ENCODE results near the gene RPS15A.
"Not testable (repeated sequence)": the region's sequence is repeated elsewhere in the genome, so short reads cannot be mapped to it uniquely, and the experiment has no call there.

The RPS15A gene

GRCh38 chr16:18796377-18796776 is 6.2 kb upstream of the RPS15A start:
- WGBS: 100% methylated on average over 1 of the region's 1 CpG
- Histone ChIP-seq H3K4me3 (ENCODE audit: low read length) (no peak overlapping the region), H3K36me3 (ENCODE audit: insufficient read depth, low read length) (peaks cover 79% of the 10 kb centered on the region)

GRCh38 chr16:18792836-18793433 is 2.8 kb upstream of the RPS15A start:
- Histone ChIP-seq H3K27ac (ENCODE audit: low read depth, low read length) (no peak overlapping the region), H3K4me1 (ENCODE audit: insufficient read depth, low read length) (peaks cover 4% of the 10 kb centered on the region; the same call in 1 of the 2 replicates), H3K4me3 (ENCODE audit: low read length) (no peak overlapping the region), H3K36me3 (ENCODE audit: insufficient read depth, low read length) (peaks cover 85% of the 10 kb centered on the region), H3K27me3 (ENCODE audit: insufficient read depth, low read length) (no peaks in the 10 kb centered on the region), H3K9me3 (ENCODE audit: insufficient read depth, low read depth, low read length) (no peaks in the 10 kb centered on the region), H3K9ac (ENCODE audit: low read depth, low read length) (no peak overlapping the region)
- WGBS: 98% methylated on average over 11 of the region's 11 CpGs

More at GRCh38 chr16:18796377-18796776, 6.2 kb upstream of the RPS15A start:
- Histone ChIP-seq H3K9ac (ENCODE audit: low read depth, low read length) (no peak overlapping the region), H3K27ac (ENCODE audit: low read depth, low read length) (no peak overlapping the region), H3K27me3 (ENCODE audit: insufficient read depth, low read length) (no peaks in the 10 kb centered on the region), H3K4me1 (ENCODE audit: insufficient read depth, low read length) (peaks cover 13% of the 10 kb centered on the region), H3K9me3 (ENCODE audit: insufficient read depth, low read depth, low read length) (no peaks in the 10 kb centered on the region)

GRCh38 chr16:18789515-18789849 is 652 bp downstream of the RPS15A start:
- H3K9me3 ChIP-seq (ENCODE audit: insufficient read depth, low read depth, low read length): no peaks in the 10 kb centered on the region
- H3K27ac ChIP-seq (ENCODE audit: low read depth, low read length): peak overlapping the region; percentile 89
- WGBS: under 1% methylated on average over 5 of the region's 5 CpGs

GRCh38 chr16:18788828-18789514 is 1.2 kb downstream of the RPS15A start:
- H3K27ac ChIP-seq (ENCODE audit: low read depth, low read length): peak overlapping the region; percentile 89
- H3K4me1 ChIP-seq (ENCODE audit: insufficient read depth, low read length): peaks cover 13% of the 10 kb centered on the region; the same call in 1 of the 2 replicates

More at GRCh38 chr16:18789515-18789849, 652 bp downstream of the RPS15A start:
- peaks cover 85% of the 10 kb centered on the region for H3K36me3 ChIP-seq (ENCODE audit: insufficient read depth, low read length)
- H3K4me3 ChIP-seq (ENCODE audit: low read length): peak overlapping the region; percentile 97
- H3K27me3 ChIP-seq (ENCODE audit: insufficient read depth, low read length): no peaks in the 10 kb centered on the region
- H3K4me1 ChIP-seq (ENCODE audit: insufficient read depth, low read length): peaks cover 13% of the 10 kb centered on the region; the same call in 1 of the 2 replicates
- peak overlapping the region; percentile 99 for H3K9ac ChIP-seq (ENCODE audit: low read depth, low read length)

GRCh38 chr16:18784917-18785623 is 5.1 kb downstream of the RPS15A start:
- H3K36me3 ChIP-seq (ENCODE audit: insufficient read depth, low read length): peaks cover 75% of the 10 kb centered on the region
- H3K27me3 ChIP-seq (ENCODE audit: insufficient read depth, low read length): no peaks in the 10 kb centered on the region
- whole genome bisulfite sequencing: 94% methylated on average over 8 of the region's 8 CpGs
- H3K27ac ChIP-seq (ENCODE audit: low read depth, low read length): no peak overlapping the region; the same call in 1 of the 2 replicates
- H3K9me3 ChIP-seq (ENCODE audit: insufficient read depth, low read depth, low read length): no peaks in the 10 kb centered on the region
- peak overlapping the region; percentile 29; the same call in 1 of the 2 replicates for H3K4me3 ChIP-seq (ENCODE audit: low read length)
- H3K4me1 ChIP-seq (ENCODE audit: insufficient read depth, low read length): peaks cover 13% of the 10 kb centered on the region; the same call in 1 of the 2 replicates
- 0 out of 2 replicates have a peak overlapping the region, but pooled peaks have one; percentile 25 for H3K9ac ChIP-seq (ENCODE audit: low read depth, low read length)

More at GRCh38 chr16:18788828-18789514, 1.2 kb downstream of the RPS15A start:
- Histone ChIP-seq H3K9me3 (ENCODE audit: insufficient read depth, low read depth, low read length) (no peaks in the 10 kb centered on the region), H3K9ac (ENCODE audit: low read depth, low read length) (peak overlapping the region; percentile 99), H3K4me3 (ENCODE audit: low read length) (peak overlapping the region; percentile 97), H3K36me3 (ENCODE audit: insufficient read depth, low read length) (peaks cover 85% of the 10 kb centered on the region), H3K27me3 (ENCODE audit: insufficient read depth, low read length) (no peaks in the 10 kb centered on the region)
- 11% methylated on average over 20 of the region's 20 CpGs for WGBS

- no peak overlapping the region for H3K9ac ChIP-seq (ENCODE audit: low read depth, low read length)
- peaks cover 13% of the 10 kb centered on the region; the same call in 1 of the 2 replicates for H3K4me1 ChIP-seq (ENCODE audit: insufficient read depth, low read length)
- H3K36me3 ChIP-seq (ENCODE audit: insufficient read depth, low read length): peaks cover 65% of the 10 kb centered on the region
- H3K4me3 ChIP-seq (ENCODE audit: low read length): no peak overlapping the region
- no peaks in the 10 kb centered on the region for H3K27me3 ChIP-seq (ENCODE audit: insufficient read depth, low read length)
- H3K27ac ChIP-seq (ENCODE audit: low read depth, low read length): no peak overlapping the region; the same call in 1 of the 2 replicates
- WGBS: 94% methylated on average over 15 of the region's 17 CpGs
- no peaks in the 10 kb centered on the region for H3K9me3 ChIP-seq (ENCODE audit: insufficient read depth, low read depth, low read length)
Measured at GRCh38 chr16:18783430-18784341, 6.4 kb downstream of the RPS15A start.

- WGBS: 91% methylated on average over 8 of the region's 8 CpGs
- Histone ChIP-seq H3K27ac (ENCODE audit: low read depth, low read length) (no peak overlapping the region), H3K9ac (ENCODE audit: low read depth, low read length) (no peak overlapping the region), H3K27me3 (ENCODE audit: insufficient read depth, low read length) (no peaks in the 10 kb centered on the region), H3K9me3 (ENCODE audit: insufficient read depth, low read depth, low read length) (no peaks in the 10 kb centered on the region), H3K4me1 (ENCODE audit: insufficient read depth, low read length) (peaks cover 8% of the 10 kb centered on the region; the same call in 1 of the 2 replicates), H3K36me3 (ENCODE audit: insufficient read depth, low read length) (peaks cover 57% of the 10 kb centered on the region), H3K4me3 (ENCODE audit: low read length) (no peak overlapping the region)
Measured at GRCh38 chr16:18782697-18783429, 7.3 kb downstream of the RPS15A start.

- WGBS: 100% methylated on average over 3 of the region's 6 CpGs
- not testable (repeated sequence) for H3K27me3 ChIP-seq (ENCODE audit: insufficient read depth, low read length); H3K9me3 ChIP-seq (ENCODE audit: insufficient read depth, low read depth, low read length); H3K4me1 ChIP-seq (ENCODE audit: insufficient read depth, low read length); H3K4me3 ChIP-seq (ENCODE audit: low read length); H3K27ac ChIP-seq (ENCODE audit: low read depth, low read length); H3K9ac ChIP-seq (ENCODE audit: low read depth, low read length)
- H3K36me3 ChIP-seq (ENCODE audit: insufficient read depth, low read length): peaks cover 41% of the 10 kb centered on the region
Measured at GRCh38 chr16:18781232-18781631, 8.9 kb downstream of the RPS15A start.

GRCh38 chr16:18780460-18781026 is 9.6 kb downstream of the RPS15A start:
- H3K4me1 ChIP-seq (ENCODE audit: insufficient read depth, low read length); H3K27ac ChIP-seq (ENCODE audit: low read depth, low read length); H3K9ac ChIP-seq (ENCODE audit: low read depth, low read length); H3K27me3 ChIP-seq (ENCODE audit: insufficient read depth, low read length); H3K9me3 ChIP-seq (ENCODE audit: insufficient read depth, low read depth, low read length); H3K4me3 ChIP-seq (ENCODE audit: low read length): not testable (repeated sequence)
- WGBS: 82% methylated on average over 6 of the region's 8 CpGs
- H3K36me3 ChIP-seq (ENCODE audit: insufficient read depth, low read length): peaks cover 34% of the 10 kb centered on the region

- H3K9me3 ChIP-seq (ENCODE audit: insufficient read depth, low read depth, low read length); H3K9ac ChIP-seq (ENCODE audit: low read depth, low read length); H3K4me1 ChIP-seq (ENCODE audit: insufficient read depth, low read length); H3K4me3 ChIP-seq (ENCODE audit: low read length); H3K36me3 ChIP-seq (ENCODE audit: insufficient read depth, low read length); H3K27me3 ChIP-seq (ENCODE audit: insufficient read depth, low read length); H3K27ac ChIP-seq (ENCODE audit: low read depth, low read length): not testable (repeated sequence)
- 93% methylated on average over 1 of the region's 1 CpG for WGBS
Measured at GRCh38 chr16:18777664-18778063, 12.5 kb downstream of the RPS15A start.
